Duodenal mucosa (tissue), 2 donors: ENCODE data around the gene SYCP2.
"Not testable (repeated sequence)": the region's sequence is repeated elsewhere in the genome, so short reads cannot be mapped to it uniquely, and the experiment has no call there.

ENCODE experiments used
- H3K27ac ChIP-seq: one replicate; pipeline ENCODE4 v1.7.0; 2013; ENCODE audit warnings: low read depth, low read length
- H3K27me3 ChIP-seq, 2 donors: one replicate each; pipeline ENCODE4 v1.7.0; 2013; ENCODE audit warnings: low read length in 2 of 2, control low read depth in 1 of 2; ENCODE audit not compliant: insufficient read depth in 2 of 2, control insufficient read depth in 1 of 2
- H3K36me3 ChIP-seq, 2 donors: one replicate each; pipeline ENCODE4 v1.7.0; 2013; ENCODE audit warnings: low read length in 2 of 2, control low read depth in 1 of 2; ENCODE audit not compliant: insufficient read depth in 2 of 2, control insufficient read depth in 1 of 2
- H3K4me1 ChIP-seq, 2 donors: one replicate each; pipeline ENCODE4 v1.7.0; 2013; ENCODE audit warnings: low read length in 2 of 2, control low read depth in 1 of 2; ENCODE audit not compliant: insufficient read depth in 2 of 2, control insufficient read depth in 1 of 2
- H3K4me3 ChIP-seq, 2 donors: one replicate each; pipeline ENCODE4 v1.7.0; 2013; ENCODE audit warnings: low read length in 2 of 2, low read depth in 1 of 2
- H3K9ac ChIP-seq, 2 donors: one replicate each; pipeline ENCODE4 v1.7.0; 2013; ENCODE audit warnings: low read length in 2 of 2, low read depth in 1 of 2
- H3K9me3 ChIP-seq, 2 donors: one replicate each; pipeline ENCODE4 v1.7.0; 2013; ENCODE audit warnings: low read length in 2 of 2, control low read depth in 1 of 2; ENCODE audit not compliant: control insufficient read depth in 1 of 2

Gene SYCP2

GRCh38 chr20:59871096-59871495 lies 62.3 kb downstream of the SYCP2 start:
- Histone ChIP-seq H3K4me1 (no peaks in the 10 kb centered on the region), H3K27ac (no peak overlapping the region), H3K9me3 (no peaks in the 10 kb centered on the region), H3K36me3 (no peaks in the 10 kb centered on the region), H3K27me3 (no peaks in the 10 kb centered on the region), H3K4me3 (no peak overlapping the region), H3K9ac (no peak overlapping the region)

GRCh38 chr20:59866338-59866737 lies 67.1 kb downstream of the SYCP2 start:
- Histone ChIP-seq H3K27ac (no peak overlapping the region), H3K9ac (no peak overlapping the region)

GRCh38 chr20:59864726-59865125 lies 68.7 kb downstream of the SYCP2 start:
- Histone ChIP-seq H3K9ac (no peak overlapping the region), H3K9me3 (no peaks in the 10 kb centered on the region), H3K4me1 (no peaks in the 10 kb centered on the region), H3K27me3 (no peaks in the 10 kb centered on the region), H3K36me3 (no peaks in the 10 kb centered on the region), H3K27ac (no peak overlapping the region), H3K4me3 (no peak overlapping the region)

More at GRCh38 chr20:59866338-59866737, 67.1 kb downstream of the SYCP2 start:
- Histone ChIP-seq H3K36me3 (no peaks in the 10 kb centered on the region), H3K4me1 (no peaks in the 10 kb centered on the region), H3K9me3 (no peaks in the 10 kb centered on the region), H3K27me3 (no peaks in the 10 kb centered on the region), H3K4me3 (no peak overlapping the region)

- peaks cover 0 to 6% of the 10 kb centered on the region in 2 donors for H3K4me1 ChIP-seq
- H3K27ac ChIP-seq: no peak overlapping the region
- no peaks in the 10 kb centered on the region for H3K9me3 ChIP-seq
- no peak overlapping the region for H3K9ac ChIP-seq
- H3K27me3 ChIP-seq: no peaks in the 10 kb centered on the region
- H3K4me3 ChIP-seq: no peak overlapping the region
- H3K36me3 ChIP-seq: no peaks in the 10 kb centered on the region
Measured at GRCh38 chr20:59863058-59863457, 70.4 kb downstream of the SYCP2 start.

GRCh38 chr20:59861401-59861800 lies 72.0 kb downstream of the SYCP2 start:
- Histone ChIP-seq H3K4me1 (peaks cover 5 to 7% of the 10 kb centered on the region in 2 donors), H3K27ac (no peak overlapping the region), H3K27me3 (no peaks in the 10 kb centered on the region), H3K9me3 (peaks cover 0 to 3% of the 10 kb centered on the region in 2 donors), H3K36me3 (no peaks in the 10 kb centered on the region), H3K4me3 (no peak overlapping the region), H3K9ac (no peak overlapping the region)

- Histone ChIP-seq H3K27ac (no peak overlapping the region), H3K36me3 (no peaks in the 10 kb centered on the region), H3K9me3 (peaks cover 0 to 3% of the 10 kb centered on the region in 2 donors), H3K4me3 (no peak overlapping the region), H3K9ac (no peak overlapping the region), H3K4me1 (peaks cover 5 to 7% of the 10 kb centered on the region in 2 donors), H3K27me3 (no peaks in the 10 kb centered on the region)
Measured at GRCh38 chr20:59858425-59858824, 75.0 kb downstream of the SYCP2 start.

GRCh38 chr20:59857966-59858365 lies 75.5 kb downstream of the SYCP2 start:
- peaks cover 5 to 7% of the 10 kb centered on the region in 2 donors for H3K4me1 ChIP-seq
- no peaks in the 10 kb centered on the region for H3K27me3 ChIP-seq
- H3K9ac ChIP-seq: no peak overlapping the region
- no peaks in the 10 kb centered on the region for H3K36me3 ChIP-seq
- no peak overlapping the region for H3K27ac ChIP-seq
- H3K4me3 ChIP-seq: no peak overlapping the region
- H3K9me3 ChIP-seq: peaks cover 0 to 3% of the 10 kb centered on the region in 2 donors

GRCh38 chr20:59856941-59857340 lies 76.5 kb downstream of the SYCP2 start:
- not testable (repeated sequence) for H3K36me3 ChIP-seq, H3K27me3 ChIP-seq, H3K4me3 ChIP-seq, H3K4me1 ChIP-seq, H3K27ac ChIP-seq, H3K9ac ChIP-seq, H3K9me3 ChIP-seq

- H3K9me3 ChIP-seq, H3K36me3 ChIP-seq, H3K4me1 ChIP-seq, H3K27ac ChIP-seq, H3K9ac ChIP-seq, H3K4me3 ChIP-seq, H3K27me3 ChIP-seq: not testable (repeated sequence)
Measured at GRCh38 chr20:59856526-59856925, 76.9 kb downstream of the SYCP2 start.

- Histone ChIP-seq H3K36me3 (no peaks in the 10 kb centered on the region), H3K27ac (no peak overlapping the region), H3K9ac (no peak overlapping the region), H3K4me3 (no peak overlapping the region), H3K9me3 (no peaks in the 10 kb centered on the region), H3K27me3 (no peaks in the 10 kb centered on the region), H3K4me1 (no peaks in the 10 kb centered on the region)
Measured at GRCh38 chr20:59850018-59850641, 83.3 kb downstream of the SYCP2 start.

GRCh38 chr20:59848182-59848581 lies 85.3 kb downstream of the SYCP2 start:
- Histone ChIP-seq H3K4me3 (no peak overlapping the region), H3K4me1 (no peaks in the 10 kb centered on the region), H3K36me3 (no peaks in the 10 kb centered on the region), H3K27me3 (no peaks in the 10 kb centered on the region), H3K9me3 (no peaks in the 10 kb centered on the region), H3K27ac (no peak overlapping the region), H3K9ac (no peak overlapping the region)
